Measurements from ENCODE around the gene WNK2.
"Not testable (repeated sequence)": the region's sequence is repeated elsewhere in the genome, so short reads cannot be mapped to it uniquely, and the experiment has no call there.

Gene WNK2

GRCh38 chr9:93353413-93354310, 169.7 kb downstream of the WNK2 start:
- not testable (repeated sequence) for DNase-seq

- DNase-seq: no peak
Observed at GRCh38 chr9:93354451-93354850, 170.5 kb downstream of the WNK2 start.

GRCh38 chr9:93355827-93356226, 171.9 kb downstream of the WNK2 start:
- DNase-seq: no peak

GRCh38 chr9:93357649-93358048, 173.7 kb downstream of the WNK2 start:
- no peak for DNase-seq

GRCh38 chr9:93359907-93360306, 176.0 kb downstream of the WNK2 start:
- not testable (repeated sequence) for DNase-seq

GRCh38 chr9:93361995-93362394, 178.1 kb downstream of the WNK2 start:
- no peak for DNase-seq

GRCh38 chr9:93364734-93365426, 180.9 kb downstream of the WNK2 start:
- DNase-seq: no peak

- no peak for DNase-seq
Observed at GRCh38 chr9:93365427-93366118, 181.6 kb downstream of the WNK2 start.

- no peak for DNase-seq
Observed at GRCh38 chr9:93366119-93366447, 182.1 kb downstream of the WNK2 start.

GRCh38 chr9:93366486-93366885, 182.5 kb downstream of the WNK2 start:
- DNase-seq: not testable (repeated sequence)

GRCh38 chr9:93368437-93368836, 184.5 kb downstream of the WNK2 start:
- no peak for DNase-seq

- DNase-seq: no peak
Observed at GRCh38 chr9:93369686-93370085, 185.7 kb downstream of the WNK2 start.

All from DMS153 (cell line).